Measurements from ENCODE around the gene RPS6KA2. TPM values are rescaled to one million over a fixed set of nuclear protein-coding genes. Genes with fewer than 3 reads are reported as not detected.

The RPS6KA2 gene
- total and polyA plus RNA-seq, 2 donors (not counting 1 experiment from before 2014, with no cell fraction given) = 2.2 to 16.0 TPM

DNA sequence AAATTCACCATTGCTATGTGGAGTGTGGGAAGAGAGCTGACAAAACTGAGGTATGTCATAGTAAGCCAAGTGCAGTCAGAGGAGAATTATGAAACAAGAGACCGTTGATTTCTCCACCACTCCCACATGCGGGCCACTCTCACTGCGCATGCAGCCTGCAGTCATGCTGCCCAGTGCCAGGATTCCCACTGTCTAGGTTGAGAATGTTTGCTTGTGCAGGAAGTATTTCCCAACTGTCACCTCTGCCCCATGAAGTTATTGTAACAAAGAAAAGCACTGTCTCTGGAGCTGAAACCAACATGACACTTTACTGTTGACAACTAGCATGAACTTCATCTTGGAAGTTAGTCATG lies 266.0 kb downstream of the RPS6KA2 start:
- no peak overlapping the region for H3K4me3 ChIP-seq (ENCODE audit: control extremely low read depth in 1 of 5, extremely low read depth in 1 of 5, insufficient read depth in 1 of 5, low read depth in 2 of 5, low read length in 4 of 5)
- no peaks in the 10 kb centered on the region for H3K9me3 ChIP-seq (ENCODE audit: control extremely low read depth in 1 of 3, control insufficient read depth in 2 of 3, insufficient read depth in 1 of 3, low read length in 2 of 3)
- ATAC-seq (ENCODE audit: low read depth) (no peak), DNase-seq (no peak)
- TF ChIP-seq CTCF (IDR thresholded peaks at IDR 0.05) (no peak), EZH2 (IDR thresholded peaks at IDR 0.05; ENCODE audit: borderline replicate concordance, insufficient read depth, low read depth, low read length, poor library complexity, severe bottlenecking) (no peak)
- no CpG with 5 or more reads among the region's 3 CpGs for WGBS (ENCODE audit: insufficient coverage)
- H3K4me1 Mint-ChIP-seq = no peaks in the 10 kb centered on the region
- ChIA-PET POLR2A (no interaction called here), CTCF (no interaction called here)
- H3K4me2 ChIP-seq (replicated peaks; ENCODE audit: low read depth, low read length, poor library complexity, severe bottlenecking) = no peak overlapping the region
- no peaks in the 10 kb centered on the region for H3K79me2 ChIP-seq (ENCODE audit: control insufficient read depth, insufficient read depth, low read length)
- no peak overlapping the region for H3K27ac ChIP-seq (ENCODE audit: low read length in 2 of 2)
- H3K27ac Mint-ChIP-seq = no peak overlapping the region
- H2AFZ ChIP-seq (ENCODE audit: insufficient read depth, low read depth, low read length, poor library complexity, severe bottlenecking) = no peak overlapping the region
- no peaks in the 10 kb centered on the region for H3K27me3 ChIP-seq (replicated peaks in 1 of 4; ENCODE audit: control extremely low read depth in 1 of 4, control insufficient read depth in 3 of 4, insufficient read depth in 4 of 4, low read length in 3 of 4)
- H3K27me3 Mint-ChIP-seq = no peaks in the 10 kb centered on the region
- intact Hi-C loops (cut with micrococcal nuclease) = no loop called here
- peaks cover 4% of the 10 kb centered on the region for H3K9me3 Mint-ChIP-seq (ENCODE audit: insufficient read depth)
- H3K9ac ChIP-seq (ENCODE audit: low read length) = no peak overlapping the region
- H3K4me3 Mint-ChIP-seq = no peak overlapping the region
- H4K20me1 ChIP-seq (ENCODE audit: control insufficient read depth, insufficient read depth, low read length, poor library complexity, severe bottlenecking) = no peaks in the 10 kb centered on the region
- peaks cover 0 to 25% of the 10 kb centered on the region in 2 experiments for H3K36me3 ChIP-seq (replicated peaks in 1 of 2; ENCODE audit: control extremely low read depth in 1 of 2, control insufficient read depth in 1 of 2, extremely low read depth in 1 of 2, insufficient read depth in 2 of 2, low read length in 1 of 2)
- no peaks in the 10 kb centered on the region for H3K4me1 ChIP-seq (ENCODE audit: control insufficient read depth in 2 of 2, insufficient read depth in 2 of 2, low read length in 2 of 2)

DNA sequence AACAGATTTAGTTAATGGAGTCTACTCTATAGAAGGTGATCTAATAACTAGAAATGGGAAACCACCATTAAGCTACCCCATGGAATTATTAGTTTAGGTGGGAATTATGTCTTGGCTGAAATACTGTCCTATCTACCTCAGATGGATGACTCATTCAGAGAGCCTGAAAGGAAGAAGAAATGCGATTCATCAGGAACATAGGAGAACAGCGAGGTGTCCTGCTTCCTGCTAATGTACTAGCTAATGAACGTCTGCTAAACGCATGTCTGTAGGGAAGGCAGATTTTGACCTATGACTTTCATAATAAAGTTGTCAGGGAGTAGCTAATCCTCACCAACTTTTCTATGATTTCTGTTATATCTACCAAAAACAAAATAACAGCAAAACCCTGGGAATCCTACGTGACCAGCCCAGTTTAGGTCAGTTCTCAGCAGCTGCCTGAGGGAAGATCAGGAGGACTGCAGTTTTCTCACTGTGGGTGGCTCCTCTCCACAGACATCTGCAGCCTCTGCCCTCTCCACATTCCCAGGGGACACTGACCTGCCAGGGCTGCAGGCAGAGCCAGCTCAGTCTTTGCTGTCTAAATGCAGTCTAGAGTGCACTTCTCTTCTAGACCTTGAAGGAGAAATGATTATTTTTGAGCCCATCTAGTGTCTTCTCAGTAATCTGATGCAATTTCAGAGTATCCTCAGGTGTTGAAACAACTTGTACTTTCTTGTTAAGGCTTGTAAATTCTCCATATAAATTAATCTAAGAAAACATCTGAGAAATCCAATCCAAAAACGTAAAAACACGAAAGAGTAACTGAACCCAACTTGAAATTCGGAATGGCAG lies 266.6 kb downstream of the RPS6KA2 start:
- ChIA-PET CTCF (interaction anchor here (0.8 kb wide), 1 partner anchor 40 kb away, joined by 3 read pairs; no protein-coding TSS in a partner anchor), POLR2A (no interaction called here)
- 80% methylated on average over 1 of the region's 8 CpGs for WGBS (ENCODE audit: insufficient coverage)
- Histone ChIP-seq H3K4me3 (ENCODE audit: control extremely low read depth in 1 of 5, extremely low read depth in 1 of 5, insufficient read depth in 1 of 5, low read depth in 2 of 5, low read length in 4 of 5) (no peak overlapping the region), H3K36me3 (replicated peaks in 1 of 2; ENCODE audit: control extremely low read depth in 1 of 2, control insufficient read depth in 1 of 2, extremely low read depth in 1 of 2, insufficient read depth in 2 of 2, low read length in 1 of 2) (peaks cover 0 to 21% of the 10 kb centered on the region in 2 experiments), H3K27ac (ENCODE audit: low read length in 2 of 2) (no peak overlapping the region), H3K27me3 (replicated peaks in 1 of 4; ENCODE audit: control extremely low read depth in 1 of 4, control insufficient read depth in 3 of 4, insufficient read depth in 4 of 4, low read length in 3 of 4) (no peaks in the 10 kb centered on the region), H3K4me2 (replicated peaks; ENCODE audit: low read depth, low read length, poor library complexity, severe bottlenecking) (no peak overlapping the region), H3K9me3 (ENCODE audit: control extremely low read depth in 1 of 3, control insufficient read depth in 2 of 3, insufficient read depth in 1 of 3, low read length in 2 of 3) (no peaks in the 10 kb centered on the region), H3K79me2 (ENCODE audit: control insufficient read depth, insufficient read depth, low read length) (no peaks in the 10 kb centered on the region), H3K9ac (ENCODE audit: low read length) (no peak overlapping the region), H4K20me1 (ENCODE audit: control insufficient read depth, insufficient read depth, low read length, poor library complexity, severe bottlenecking) (no peaks in the 10 kb centered on the region), H2AFZ (ENCODE audit: insufficient read depth, low read depth, low read length, poor library complexity, severe bottlenecking) (no peak overlapping the region), H3K4me1 (ENCODE audit: control insufficient read depth in 2 of 2, insufficient read depth in 2 of 2, low read length in 2 of 2) (no peaks in the 10 kb centered on the region)
- DNase-seq (no peak), ATAC-seq (ENCODE audit: low read depth) (no peak)
- no peaks in the 10 kb centered on the region for H3K27me3 Mint-ChIP-seq
- intact Hi-C loops (cut with micrococcal nuclease) = no loop called here
- no peak overlapping the region for H3K4me3 Mint-ChIP-seq
- H3K4me1 Mint-ChIP-seq = no peaks in the 10 kb centered on the region
- peaks cover 4% of the 10 kb centered on the region for H3K9me3 Mint-ChIP-seq (ENCODE audit: insufficient read depth)
- no peak overlapping the region for H3K27ac Mint-ChIP-seq
- TF ChIP-seq CTCF (IDR thresholded peaks at IDR 0.05) = no peak
- no peak for TF ChIP-seq EZH2 (IDR thresholded peaks at IDR 0.05; ENCODE audit: borderline replicate concordance, insufficient read depth, low read depth, low read length, poor library complexity, severe bottlenecking)

All from B cell (primary cell).